ENCODE measurements around the gene IDUA.

DNA sequence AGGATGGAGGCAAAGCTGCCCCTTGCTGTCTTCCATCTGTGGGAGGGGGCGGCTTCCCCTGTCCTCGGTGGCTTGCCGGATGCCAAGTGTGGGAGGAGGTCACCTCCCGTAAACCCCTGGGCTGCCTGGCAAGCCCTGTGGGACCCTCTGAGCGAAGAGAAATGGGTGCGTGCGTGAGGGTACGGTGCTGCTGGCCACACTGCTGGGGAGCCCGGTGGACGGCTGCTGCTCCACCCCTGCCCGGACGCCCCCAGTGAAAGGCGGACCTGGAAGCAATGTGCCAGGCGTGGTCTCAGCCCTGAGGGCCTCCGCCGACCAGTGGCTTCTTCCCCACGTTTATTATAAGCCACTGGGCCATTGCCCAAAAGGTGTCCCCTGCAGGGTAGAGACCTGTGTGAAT is 4.6 kb upstream of the IDUA start:
- TF ChIP-seq, protein P1, sequence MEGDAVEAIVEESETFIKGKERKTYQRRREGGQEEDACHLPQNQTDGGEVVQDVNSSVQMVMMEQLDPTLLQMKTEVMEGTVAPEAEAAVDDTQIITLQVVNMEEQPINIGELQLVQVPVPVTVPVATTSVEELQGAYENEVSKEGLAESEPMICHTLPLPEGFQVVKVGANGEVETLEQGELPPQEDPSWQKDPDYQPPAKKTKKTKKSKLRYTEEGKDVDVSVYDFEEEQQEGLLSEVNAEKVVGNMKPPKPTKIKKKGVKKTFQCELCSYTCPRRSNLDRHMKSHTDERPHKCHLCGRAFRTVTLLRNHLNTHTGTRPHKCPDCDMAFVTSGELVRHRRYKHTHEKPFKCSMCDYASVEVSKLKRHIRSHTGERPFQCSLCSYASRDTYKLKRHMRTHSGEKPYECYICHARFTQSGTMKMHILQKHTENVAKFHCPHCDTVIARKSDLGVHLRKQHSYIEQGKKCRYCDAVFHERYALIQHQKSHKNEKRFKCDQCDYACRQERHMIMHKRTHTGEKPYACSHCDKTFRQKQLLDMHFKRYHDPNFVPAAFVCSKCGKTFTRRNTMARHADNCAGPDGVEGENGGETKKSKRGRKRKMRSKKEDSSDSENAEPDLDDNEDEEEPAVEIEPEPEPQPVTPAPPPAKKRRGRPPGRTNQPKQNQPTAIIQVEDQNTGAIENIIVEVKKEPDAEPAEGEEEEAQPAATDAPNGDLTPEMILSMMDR (conservative IDR thresholded peaks at IDR 0.05; ENCODE audit: low read depth, low read length), result no peak
- TF ChIP-seq EZH2 (IDR thresholded peaks at IDR 0.05; ENCODE audit: low read length, unreplicated experiment) (no peak), EZH2phosphoT487 (IDR thresholded peaks at IDR 0.05; ENCODE audit: borderline replicate concordance, low read length) (no peak)
